Mesenchymal stem cell (in vitro differentiated cells and primary cell): ENCODE results near the gene AKAP13.

Experiments
- DNase-seq: peaks from one replicate; pipeline ENCODE4 v3.0.0-alpha.2; 2013
- H2AFZ ChIP-seq: one replicate; pipeline ENCODE4 v1.6.1; 2013; ENCODE audit warnings: low read depth, mild to moderate bottlenecking, control low read depth, inconsistent platforms, low read length, moderate library complexity
- H2AK5ac ChIP-seq: 2 replicates; pipeline ENCODE4 v1.6.1; 2013; ENCODE audit warnings: low read length, moderate library complexity, mild to moderate bottlenecking, inconsistent platforms; ENCODE audit not compliant: severe bottlenecking
- H2BK120ac ChIP-seq: one replicate; pipeline ENCODE4 v1.6.1; 2013; ENCODE audit warnings: low read depth, mild to moderate bottlenecking, inconsistent platforms, low read length, moderate library complexity
- H2BK12ac ChIP-seq, 2 experiments: one replicate each; pipeline ENCODE4 v1.6.1; 2013; ENCODE audit warnings: inconsistent platforms in 2 of 2, low read length in 2 of 2, mild to moderate bottlenecking in 2 of 2, moderate library complexity in 2 of 2, control low read depth in 1 of 2
- H2BK15ac ChIP-seq: one replicate; pipeline ENCODE4 v1.6.1; 2013; ENCODE audit warnings: mild to moderate bottlenecking, low read depth, inconsistent platforms; ENCODE audit not compliant: poor library complexity, severe bottlenecking
- H2BK5ac ChIP-seq: 2 replicates; pipeline ENCODE4 v1.6.1; 2013; ENCODE audit warnings: low read depth, mild to moderate bottlenecking, low read length, control low read depth, inconsistent platforms; ENCODE audit not compliant: poor library complexity, severe bottlenecking
- H3K14ac ChIP-seq, 2 experiments: one replicate each; pipeline ENCODE4 v1.6.1; 2013; ENCODE audit warnings: inconsistent platforms in 2 of 2, low read length in 2 of 2, control low read depth in 1 of 2, mild to moderate bottlenecking in 1 of 2, moderate library complexity in 1 of 2
- H3K18ac ChIP-seq, 2 experiments: one replicate each; pipeline ENCODE4 v1.6.1; 2013; ENCODE audit warnings: inconsistent platforms in 2 of 2, low read length in 2 of 2, control low read depth in 1 of 2, low read depth in 1 of 2, mild to moderate bottlenecking in 1 of 2
- H3K23ac ChIP-seq, 2 experiments: one replicate each; pipeline ENCODE4 v1.6.1; 2013; ENCODE audit warnings: inconsistent platforms in 2 of 2, low read length in 2 of 2, mild to moderate bottlenecking in 2 of 2, moderate library complexity in 2 of 2, control low read depth in 1 of 2
- H3K27ac ChIP-seq: 2 replicates; pipeline ENCODE4 v1.5.1; 2013; ENCODE audit warnings: mild to moderate bottlenecking, moderate library complexity, low read length, control low read depth, inconsistent platforms; ENCODE audit not compliant: poor library complexity, severe bottlenecking
- H3K27me3 ChIP-seq, 2 experiments: 2 replicates each; pipeline versions ENCODE4 v1.6.1 to v1.7.0; 2013; ENCODE audit warnings: low read length in 2 of 2, mild to moderate bottlenecking in 2 of 2, moderate library complexity in 2 of 2, control low read depth in 1 of 2, inconsistent platforms in 1 of 2; ENCODE audit not compliant: control insufficient read depth in 1 of 2, insufficient read depth in 1 of 2
- H3K36me3 ChIP-seq, 2 experiments: 2 replicates each; pipeline versions ENCODE4 v1.6.1 to v1.7.0; 2013; ENCODE audit warnings: low read length in 2 of 2, control low read depth in 1 of 2, inconsistent platforms in 1 of 2, low read depth in 1 of 2, mild to moderate bottlenecking in 1 of 2; ENCODE audit not compliant: insufficient read depth in 2 of 2, control insufficient read depth in 1 of 2
- H3K4ac ChIP-seq, 2 experiments: one replicate each; pipeline ENCODE4 v1.6.1; 2013; ENCODE audit warnings: inconsistent platforms in 2 of 2, low read length in 2 of 2, mild to moderate bottlenecking in 2 of 2, moderate library complexity in 2 of 2, control low read depth in 1 of 2, low read depth in 1 of 2
- H3K4me1 ChIP-seq: 2 replicates; pipeline ENCODE4 v1.6.1; 2013; ENCODE audit warnings: low read depth, low read length, control low read depth; ENCODE audit not compliant: control insufficient read depth, insufficient read depth
- H3K4me2 ChIP-seq: 2 replicates; pipeline ENCODE4 v1.6.1; 2013; ENCODE audit warnings: low read length, mild to moderate bottlenecking, inconsistent platforms; ENCODE audit not compliant: poor library complexity, severe bottlenecking
- H3K4me3 ChIP-seq, 2 experiments: 2 replicates each; pipeline versions ENCODE4 v1.5.1 to v1.7.0; 2013; ENCODE audit warnings: low read length in 2 of 2, mild to moderate bottlenecking in 2 of 2, control low read depth in 1 of 2, low read depth in 1 of 2; ENCODE audit not compliant: insufficient read depth in 1 of 2
- H3K79me1 ChIP-seq: replicated peaks from 2 replicates; pipeline ENCODE4 v1.6.1; 2013; ENCODE audit warnings: mild to moderate bottlenecking, control low read depth, low read length, inconsistent platforms; ENCODE audit not compliant: poor library complexity, severe bottlenecking
- H3K9ac ChIP-seq: 2 replicates; pipeline ENCODE4 v1.7.0; 2013; ENCODE audit warnings: mild to moderate bottlenecking, low read length, moderate library complexity
- H3K9me3 ChIP-seq: 2 replicates; pipeline ENCODE4 v1.7.0; 2013; ENCODE audit warnings: mild to moderate bottlenecking, low read length; ENCODE audit not compliant: control insufficient read depth
- H4K8ac ChIP-seq: one replicate; pipeline ENCODE4 v1.6.1; 2013; ENCODE audit warnings: inconsistent platforms, mild to moderate bottlenecking, low read length, moderate library complexity
- H4K91ac ChIP-seq: one replicate; pipeline ENCODE4 v1.6.1; 2013; ENCODE audit warnings: mild to moderate bottlenecking, low read length, inconsistent platforms
- WGBS: methylation state at CpG from one replicate; pipeline ENCODE4 v1.1.7; 2013; ENCODE audit warnings: mixed read lengths; 5-methylcytosine and 5-hydroxymethylcytosine counted together

The AKAP13 gene

DNA sequence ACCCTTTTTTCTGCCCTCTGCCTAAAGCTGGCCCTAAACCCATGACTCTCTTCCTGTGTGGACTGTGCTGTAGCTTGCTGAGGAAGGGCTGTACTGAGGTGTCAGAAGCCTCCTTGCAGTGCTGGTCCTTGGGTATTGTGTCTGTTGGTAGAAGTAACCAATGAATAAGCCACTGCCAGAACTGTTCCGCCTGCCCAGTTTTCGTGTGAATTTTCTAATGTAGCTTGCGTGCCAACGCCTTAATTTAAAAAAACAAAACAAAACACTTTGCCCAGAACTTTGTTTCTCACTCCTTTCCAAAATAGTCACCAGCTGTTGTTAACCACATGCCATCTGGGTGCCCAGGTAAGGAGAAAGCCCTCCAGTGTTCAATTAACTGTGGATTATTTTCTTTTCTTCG lies 312.5 kb downstream of the AKAP13 start:
- no peak overlapping the region for H3K4ac ChIP-seq
- no peak overlapping the region for H2BK12ac ChIP-seq
- no peak overlapping the region for H3K9ac ChIP-seq
- H2BK15ac ChIP-seq, result no peak overlapping the region
- H3K23ac ChIP-seq, result no peak overlapping the region
- peaks cover 14 to 86% of the 10 kb centered on the region in 2 experiments for H3K36me3 ChIP-seq
- H3K4me3 ChIP-seq, result no peak overlapping the region
- H3K14ac ChIP-seq, result no peak overlapping the region
- peaks cover 12% of the 10 kb centered on the region for H3K79me1 ChIP-seq
- DNase-seq, result no peak
- no peak overlapping the region for H2BK120ac ChIP-seq
- H3K27me3 ChIP-seq, result no peaks in the 10 kb centered on the region
- H3K9me3 ChIP-seq, result no peaks in the 10 kb centered on the region
- no peak overlapping the region for H3K4me2 ChIP-seq
- peaks cover 3% of the 10 kb centered on the region for H3K4me1 ChIP-seq
- H4K8ac ChIP-seq, result no peak overlapping the region
- no peak overlapping the region for H2AK5ac ChIP-seq
- H3K27ac ChIP-seq, result no peak overlapping the region
- H3K18ac ChIP-seq, result no peak overlapping the region
- no peak overlapping the region for H2BK5ac ChIP-seq
- H2AFZ ChIP-seq, result no peak overlapping the region
- 88% methylated on average over 5 of the region's 5 CpGs for WGBS
- H4K91ac ChIP-seq, result no peak overlapping the region

GRCh38 chr15:85693277-85693676 lies 312.9 kb downstream of the AKAP13 start:
- Histone ChIP-seq H2BK5ac (no peak overlapping the region), H2BK120ac (no peak overlapping the region), H3K79me1 (peaks cover 12% of the 10 kb centered on the region), H3K9me3 (no peaks in the 10 kb centered on the region), H3K4me3 (no peak overlapping the region), H3K27ac (no peak overlapping the region), H3K18ac (no peak overlapping the region), H3K14ac (no peak overlapping the region), H3K23ac (no peak overlapping the region), H2BK15ac (no peak overlapping the region), H3K4me1 (peaks cover 3% of the 10 kb centered on the region), H2AFZ (no peak overlapping the region), H2AK5ac (no peak overlapping the region), H3K9ac (no peak overlapping the region), H2BK12ac (no peak overlapping the region), H4K91ac (no peak overlapping the region), H3K36me3 (peaks cover 17 to 86% of the 10 kb centered on the region in 2 experiments), H4K8ac (no peak overlapping the region), H3K4ac (no peak overlapping the region), H3K27me3 (no peaks in the 10 kb centered on the region), H3K4me2 (no peak overlapping the region)
- no peak for DNase-seq
- 91% methylated on average over 2 of the region's 2 CpGs for WGBS

GRCh38 chr15:85694091-85694490 lies 313.7 kb downstream of the AKAP13 start:
- no peak overlapping the region for H2BK15ac ChIP-seq
- no peak for DNase-seq
- no peak overlapping the region for H3K9ac ChIP-seq
- peaks cover 17 to 78% of the 10 kb centered on the region in 2 experiments for H3K36me3 ChIP-seq
- H2BK12ac ChIP-seq, result no peak overlapping the region
- no peak overlapping the region for H4K8ac ChIP-seq
- peaks cover 14% of the 10 kb centered on the region for H3K79me1 ChIP-seq
- H3K27me3 ChIP-seq, result no peaks in the 10 kb centered on the region
- H3K4me2 ChIP-seq, result no peak overlapping the region
- WGBS, result 78% methylated on average over 4 of the region's 4 CpGs
- no peak overlapping the region for H2BK5ac ChIP-seq
- H3K4me3 ChIP-seq, result no peak overlapping the region
- peaks cover 3% of the 10 kb centered on the region for H3K4me1 ChIP-seq
- H3K9me3 ChIP-seq, result no peaks in the 10 kb centered on the region
- no peak overlapping the region for H3K18ac ChIP-seq
- no peak overlapping the region for H3K4ac ChIP-seq
- H2AFZ ChIP-seq, result no peak overlapping the region
- no peak overlapping the region for H2AK5ac ChIP-seq
- H4K91ac ChIP-seq, result no peak overlapping the region
- no peak overlapping the region for H3K14ac ChIP-seq
- H2BK120ac ChIP-seq, result no peak overlapping the region
- no peak overlapping the region for H3K27ac ChIP-seq
- H3K23ac ChIP-seq, result no peak overlapping the region

DNA sequence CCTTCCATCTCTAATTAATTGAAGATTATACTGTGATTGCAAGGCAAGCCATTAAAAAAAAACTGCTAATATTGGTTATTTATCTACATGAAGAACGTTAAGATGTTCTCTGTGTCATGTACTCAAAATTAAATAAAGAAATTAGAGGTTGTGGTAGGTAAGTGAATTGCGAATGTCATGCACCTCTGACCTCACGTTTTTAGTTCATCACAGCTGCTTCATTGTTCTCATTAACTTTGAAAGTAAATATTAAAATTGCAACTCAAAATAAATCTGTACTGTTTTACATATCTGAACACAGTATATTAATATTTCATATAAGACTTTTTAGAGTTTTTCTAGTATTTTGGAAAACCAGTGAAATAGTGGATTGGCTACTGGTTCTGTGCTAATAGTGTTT lies 320.4 kb downstream of the AKAP13 start:
- H2BK120ac ChIP-seq, result no peak overlapping the region
- WGBS, result 100% methylated on average over 2 of the region's 3 CpGs

More for the DNA sequence above, 320.4 kb downstream of the AKAP13 start:
- DNase-seq, result no peak
- Histone ChIP-seq H3K9me3 (no peaks in the 10 kb centered on the region), H3K4me1 (no peaks in the 10 kb centered on the region), H2BK5ac (no peak overlapping the region), H3K4me2 (no peak overlapping the region), H3K9ac (no peak overlapping the region), H4K8ac (no peak overlapping the region), H3K18ac (no peak overlapping the region), H2AK5ac (no peak overlapping the region), H3K4ac (no peak overlapping the region), H2BK15ac (no peak overlapping the region), H3K14ac (no peak overlapping the region), H3K4me3 (no peak overlapping the region), H3K27me3 (no peaks in the 10 kb centered on the region), H3K27ac (no peak overlapping the region), H2AFZ (no peak overlapping the region), H4K91ac (no peak overlapping the region), H3K79me1 (peaks cover 9% of the 10 kb centered on the region), H2BK12ac (no peak overlapping the region), H3K36me3 (peaks cover 10 to 46% of the 10 kb centered on the region in 2 experiments), H3K23ac (no peak overlapping the region)
